Activated CD4-positive, alpha-beta T cell treated with anti-CD3 and anti-CD28 coated beads for 36 hours (primary cell): ENCODE results near the gene POM121C. TPM values are rescaled to one million over a fixed set of nuclear protein-coding genes. Genes with fewer than 3 reads are reported as not detected.
"Not testable (repeated sequence)": the region's sequence is repeated elsewhere in the genome, so short reads cannot be mapped to it uniquely, and the experiment has no call there.

ENCODE experiments used
- ATAC-seq: fragments of 200-7000 bp; cut with Tn5 transposase; one replicate; pipeline ENCODE4 v1.10.0; 2021; ENCODE audit warnings: mild to moderate bottlenecking, moderate library complexity
- CTCF ChIA-PET: fragments of 350-600 bp; sonication (Branson Sonifier 250); formaldehyde crosslinking; loops from one replicate; lab custom pipeline; 2021; ENCODE audit warnings: antibody characterized with exemption; lab: Charles Lee
- POLR2A ChIA-PET: fragments of 350-600 bp; sonication (Branson Sonifier 250); formaldehyde crosslinking; loops from one replicate; lab custom pipeline; 2021; ENCODE audit warnings: antibody characterized with exemption, inconsistent platforms; lab: Charles Lee
- DNase-seq: peaks from one replicate; pipeline ENCODE4 v3.0.0-alpha.2; 2020
- H3K27ac Mint-ChIP-seq: one replicate; pipeline ENCODE4 v1.8.0; 2021; ENCODE audit warnings: mixed read lengths
- H3K27me3 Mint-ChIP-seq: one replicate; pipeline ENCODE4 v1.8.0; 2021; ENCODE audit warnings: mixed read lengths
- H3K36me3 Mint-ChIP-seq: one replicate; pipeline ENCODE4 v1.8.0; 2021; ENCODE audit warnings: low read depth, mixed read lengths
- H3K4me1 Mint-ChIP-seq: one replicate; pipeline ENCODE4 v1.8.0; 2021; ENCODE audit warnings: mixed read lengths
- H3K4me3 Mint-ChIP-seq: one replicate; pipeline ENCODE4 v1.8.0; 2021; ENCODE audit warnings: mild to moderate bottlenecking, moderate library complexity, mixed read lengths
- H3K9me3 Mint-ChIP-seq: one replicate; pipeline ENCODE4 v1.8.0; 2021; ENCODE audit warnings: low read depth, mixed read lengths
- intact Hi-C, 2 experiments: fragments of 100-400 bp; cut with DNase I in 1 of 2; cut with micrococcal nuclease in 1 of 2; formaldehyde crosslinking; loops; one replicate each; pipeline versions ENCODE4 v1.14.2 to v1.15.1; 2022 to 2024; cut with DNase I, micrococcal nuclease
- total RNA-seq, 2 experiments: library from RNA; stranded (reverse); gene quantifications; one replicate each; pipeline ENCODE4 v1.2.3, GENCODE V29; 2021

The POM121C gene
- total RNA-seq, 2 experiments from 2014 or later = 85.7 to 106 TPM

DNA sequence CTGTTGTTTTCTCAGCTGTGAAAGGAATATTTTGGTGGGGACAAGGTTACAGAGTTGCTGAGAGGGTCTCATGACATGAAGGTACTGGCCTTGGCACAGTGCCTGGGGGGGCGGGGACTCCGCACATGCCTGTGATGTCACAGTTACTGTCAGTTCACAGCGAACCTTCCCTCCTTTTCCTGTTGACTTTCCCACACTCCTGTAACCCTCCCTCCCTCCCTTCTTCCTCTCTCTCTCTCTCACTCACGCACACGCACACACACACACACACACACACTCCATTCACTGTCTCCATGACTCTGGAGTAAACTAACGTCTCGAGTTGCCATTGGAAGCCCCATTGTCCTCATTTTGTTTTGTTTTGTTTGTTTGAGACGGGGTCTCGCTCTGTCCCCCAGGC is 118.8 kb downstream of the POM121C start:
- POLR2A ChIA-PET, H3K27me3 Mint-ChIP-seq, H3K27ac Mint-ChIP-seq, H3K36me3 Mint-ChIP-seq, ATAC-seq, H3K4me3 Mint-ChIP-seq, H3K9me3 Mint-ChIP-seq, CTCF ChIA-PET, intact Hi-C loops, DNase-seq, H3K4me1 Mint-ChIP-seq: not testable (repeated sequence)

Other genes starting within 250 kb of the POM121C start
- 1 to 10 TPM; 2.0 to 3.6 TPM for gene TRIM73, start 90.7 kb downstream of the POM121C start, total RNA-seq
- gene SPDYE5, start 6.0 kb upstream of the POM121C start, total RNA-seq = not detected